ENCODE results near the gene UBAC2. TPM values are rescaled to one million over a fixed set of nuclear protein-coding genes. Genes with fewer than 3 reads are reported as not detected.

UBAC2 gene
- total RNA-seq, 1 donor from 2014 or later = 70.8 TPM

- peaks cover 10% of the 10 kb centered on the region for H3K27me3 Mint-ChIP-seq (ENCODE audit: low read depth)
- H3K27ac Mint-ChIP-seq (ENCODE audit: unreplicated experiment) = no peak overlapping the region
- peaks cover 1% of the 10 kb centered on the region for H3K36me3 Mint-ChIP-seq (ENCODE audit: low read depth)
Measured at GRCh38 chr13:99398071-99398470, 197.4 kb downstream of the UBAC2 start.

GRCh38 chr13:99398916-99399622, 198.4 kb downstream of the UBAC2 start:
- peaks cover 11% of the 10 kb centered on the region for H3K27me3 Mint-ChIP-seq (ENCODE audit: low read depth)
- H3K36me3 Mint-ChIP-seq (ENCODE audit: low read depth) = no peaks in the 10 kb centered on the region
- no peak for DNase-seq (ENCODE audit: low spot score)
- no peak overlapping the region for H3K4me3 Mint-ChIP-seq (ENCODE audit: unreplicated experiment)
- TF ChIP-seq CTCF (IDR thresholded peaks at IDR 0.05) = no peak
- no peak overlapping the region for H3K27ac Mint-ChIP-seq (ENCODE audit: unreplicated experiment)
- peaks cover 8% of the 10 kb centered on the region for H3K9me3 Mint-ChIP-seq (ENCODE audit: low read depth)
- no peaks in the 10 kb centered on the region for H3K4me1 Mint-ChIP-seq (ENCODE audit: low read depth)

More at GRCh38 chr13:99398071-99398470, 197.4 kb downstream of the UBAC2 start:
- no peak for TF ChIP-seq CTCF (IDR thresholded peaks at IDR 0.05)
- Mint-ChIP-seq H3K4me3 (ENCODE audit: unreplicated experiment) (no peak overlapping the region), H3K9me3 (ENCODE audit: low read depth) (peaks cover 8% of the 10 kb centered on the region), H3K4me1 (ENCODE audit: low read depth) (no peaks in the 10 kb centered on the region)
- DNase-seq (ENCODE audit: low spot score) = no peak

GRCh38 chr13:99399623-99399974, 198.9 kb downstream of the UBAC2 start:
- no peak for TF ChIP-seq CTCF (IDR thresholded peaks at IDR 0.05)
- H3K4me1 Mint-ChIP-seq (ENCODE audit: low read depth) = no peaks in the 10 kb centered on the region
- no peaks in the 10 kb centered on the region for H3K36me3 Mint-ChIP-seq (ENCODE audit: low read depth)
- peaks cover 12% of the 10 kb centered on the region for H3K27me3 Mint-ChIP-seq (ENCODE audit: low read depth)
- H3K4me3 Mint-ChIP-seq (ENCODE audit: unreplicated experiment) = no peak overlapping the region
- H3K27ac Mint-ChIP-seq (ENCODE audit: unreplicated experiment) = no peak overlapping the region
- no peak for DNase-seq (ENCODE audit: low spot score)
- H3K9me3 Mint-ChIP-seq (ENCODE audit: low read depth) = peaks cover 8% of the 10 kb centered on the region

GRCh38 chr13:99403458-99403971, 202.9 kb downstream of the UBAC2 start:
- peaks cover 8% of the 10 kb centered on the region for H3K9me3 Mint-ChIP-seq (ENCODE audit: low read depth)
- no peaks in the 10 kb centered on the region for H3K36me3 Mint-ChIP-seq (ENCODE audit: low read depth)
- H3K4me3 Mint-ChIP-seq (ENCODE audit: unreplicated experiment) = no peak overlapping the region
- TF ChIP-seq CTCF (IDR thresholded peaks at IDR 0.05) = no peak
- peaks cover 18% of the 10 kb centered on the region for H3K27me3 Mint-ChIP-seq (ENCODE audit: low read depth)
- DNase-seq (ENCODE audit: low spot score) = no peak
- no peaks in the 10 kb centered on the region for H3K4me1 Mint-ChIP-seq (ENCODE audit: low read depth)
- H3K27ac Mint-ChIP-seq (ENCODE audit: unreplicated experiment) = no peak overlapping the region

- no peak for DNase-seq (ENCODE audit: low spot score)
- no peak for TF ChIP-seq CTCF (IDR thresholded peaks at IDR 0.05)
- Mint-ChIP-seq H3K4me3 (ENCODE audit: unreplicated experiment) (no peak overlapping the region), H3K4me1 (ENCODE audit: low read depth) (no peaks in the 10 kb centered on the region), H3K27me3 (ENCODE audit: low read depth) (peaks cover 18% of the 10 kb centered on the region), H3K36me3 (ENCODE audit: low read depth) (no peaks in the 10 kb centered on the region), H3K9me3 (ENCODE audit: low read depth) (peaks cover 12% of the 10 kb centered on the region), H3K27ac (ENCODE audit: unreplicated experiment) (no peak overlapping the region)
Measured at GRCh38 chr13:99404005-99404755, 203.5 kb downstream of the UBAC2 start.
